HEK293 (cell line): ENCODE results near the gene VLDLR.

Experiments used
- CTCF ChIA-PET: fragments of 350-600 bp; formaldehyde crosslinking; extraction: SDS; loops from one replicate; lab custom pipeline; 2021; ENCODE audit warnings: antibody characterized with exemption; lab: Yijun Ruan, JAX
- POLR2A ChIA-PET: fragments of 300-600 bp; formaldehyde crosslinking; extraction: SDS; loops from one replicate; lab custom pipeline; 2020; ENCODE audit warnings: antibody characterized with exemption, inconsistent platforms; lab: Yijun Ruan, JAX
- H3K27ac ChIP-seq: fragments of 200-500 bp; sonication (Bioruptor generic); 2 replicates; pipeline ENCODE4 v1.5.1; 2014; ENCODE audit warnings: low read depth, low read length, control low read depth, inconsistent platforms; ENCODE audit errors: extremely low read depth
- H3K36me3 ChIP-seq, 2 experiments: fragments of 200-500 bp in 1 of 2; sonication (Bioruptor generic) in 1 of 2; 1 replicate in 1 of 2; 2 replicates in 1 of 2; pipeline ENCODE4 v1.5.1; 2014 to 2017; ENCODE audit warnings: inconsistent platforms in 2 of 2, low read length in 2 of 2; ENCODE audit not compliant: control insufficient read depth in 2 of 2, insufficient read depth in 1 of 2
- H3K4me1 ChIP-seq: fragments of 200-500 bp; sonication (Bioruptor generic); 2 replicates; pipeline ENCODE4 v1.5.1; 2014; ENCODE audit warnings: mild to moderate bottlenecking, low read length, inconsistent platforms; ENCODE audit not compliant: control insufficient read depth, insufficient read depth
- H3K4me3 ChIP-seq: 2 replicates; pipeline ENCODE4 v1.5.1; 2011; ENCODE audit warnings: low read depth, mild to moderate bottlenecking, control low read depth, low read length, moderate library complexity
- H3K9me3 ChIP-seq: fragments of 200-500 bp; sonication (Bioruptor generic); 2 replicates; pipeline ENCODE4 v1.5.1; 2014; ENCODE audit warnings: low read depth, low read length, inconsistent platforms; ENCODE audit not compliant: control insufficient read depth, insufficient read depth
- HOXA7 ChIP-seq: sonication (generic); formaldehyde crosslinking; IDR thresholded peaks from 2 replicates; pipeline ENCODE4 v1.8.1; 2022; ENCODE audit warnings: missing genetic modification reagents, borderline replicate concordance
- SCRT1 ChIP-seq: fragments of 450-650 bp; formaldehyde crosslinking; IDR thresholded peaks from 2 replicates; pipeline ENCODE4 v1.5.1; 2016; ENCODE audit warnings: missing biosample characterization, missing genetic modification characterization, borderline replicate concordance
- YY1 ChIP-seq: fragments of 450-650 bp; formaldehyde crosslinking; IDR thresholded peaks from 2 replicates; pipeline ENCODE4 v1.5.1; 2018; ENCODE audit warnings: missing biosample characterization, missing genetic modification characterization
- ZBTB21 ChIP-seq: fragments of 450-650 bp; formaldehyde crosslinking; IDR thresholded peaks from 2 replicates; pipeline ENCODE4 v1.5.1; 2017; ENCODE audit warnings: missing biosample characterization, missing genetic modification characterization
- ZNF175 ChIP-seq: fragments of 450-650 bp; formaldehyde crosslinking; IDR thresholded peaks from 2 replicates; pipeline ENCODE4 v1.5.1; 2016; ENCODE audit warnings: missing biosample characterization, missing genetic modification characterization
- ZNF48 ChIP-seq: fragments of 450-650 bp; formaldehyde crosslinking; IDR thresholded peaks from 2 replicates; pipeline ENCODE4 v1.5.1; 2016; ENCODE audit warnings: missing biosample characterization, missing genetic modification characterization
- ZNF501 ChIP-seq: fragments of 450-650 bp; formaldehyde crosslinking; IDR thresholded peaks from 2 replicates; pipeline ENCODE4 v1.5.1; 2016; ENCODE audit warnings: missing biosample characterization, missing genetic modification characterization
- ZNF529 ChIP-seq: fragments of 450-650 bp; formaldehyde crosslinking; IDR thresholded peaks from 2 replicates; pipeline ENCODE4 v1.5.1; 2017; ENCODE audit warnings: missing genetic modification characterization, missing biosample characterization; ENCODE audit not compliant: insufficient replicate concordance
- ZNF558 ChIP-seq: fragments of 450-650 bp; formaldehyde crosslinking; IDR thresholded peaks from 2 replicates; pipeline ENCODE4 v1.5.1; 2016; ENCODE audit warnings: missing biosample characterization, missing genetic modification characterization
- ZNF610 ChIP-seq: fragments of 450-650 bp; formaldehyde crosslinking; IDR thresholded peaks from 2 replicates; pipeline ENCODE4 v1.5.1; 2016; ENCODE audit warnings: missing biosample characterization, missing genetic modification characterization, borderline replicate concordance
- ZNF654 ChIP-seq: fragments of 450-650 bp; formaldehyde crosslinking; IDR thresholded peaks from 2 replicates; pipeline ENCODE4 v1.5.1; 2016; ENCODE audit warnings: low read depth, missing biosample characterization, missing genetic modification characterization
- ZNF785 ChIP-seq: fragments of 450-650 bp; formaldehyde crosslinking; IDR thresholded peaks from 2 replicates; pipeline ENCODE4 v1.5.1; 2016; ENCODE audit warnings: missing biosample characterization, missing genetic modification characterization
- ZSCAN16 ChIP-seq: fragments of 450-650 bp; formaldehyde crosslinking; IDR thresholded peaks from 2 replicates; pipeline ENCODE4 v1.5.1; 2016; ENCODE audit warnings: missing biosample characterization, missing genetic modification characterization
- TF ChIP-seq, protein P1 (sequence below): fragments of 450-650 bp; formaldehyde crosslinking; IDR thresholded peaks from 2 replicates; pipeline ENCODE4 v1.5.1; 2016; ENCODE audit warnings: missing biosample characterization, missing genetic modification characterization
- TF ChIP-seq, protein P2 (sequence below): fragments of 450-650 bp; formaldehyde crosslinking; IDR thresholded peaks from 2 replicates; pipeline ENCODE4 v1.5.1; 2016; ENCODE audit warnings: missing biosample characterization, missing genetic modification characterization
- TF ChIP-seq, protein P3 (sequence below): fragments of 450-650 bp; formaldehyde crosslinking; IDR thresholded peaks from 2 replicates; pipeline ENCODE4 v1.5.1; 2016; ENCODE audit warnings: missing biosample characterization, missing genetic modification characterization

Gene VLDLR

DNA sequence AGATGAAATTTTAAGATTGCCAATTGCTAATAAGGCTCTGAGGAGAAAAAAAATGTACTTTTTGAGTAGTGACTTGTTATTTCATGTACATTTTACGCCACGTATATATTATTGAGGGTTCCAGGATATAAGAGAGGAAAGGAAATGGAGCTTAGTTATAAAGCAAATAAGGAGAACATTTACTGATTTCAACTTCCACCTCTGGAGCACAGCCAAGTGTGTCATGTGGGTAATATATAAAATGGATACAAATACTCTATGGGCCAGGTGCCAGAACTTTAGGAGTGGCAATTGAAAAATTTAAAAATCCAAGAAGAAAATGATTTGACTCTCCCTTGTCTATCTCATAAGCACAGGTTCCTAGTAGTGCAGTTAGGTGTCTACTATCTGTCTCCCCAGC, 45.0 kb upstream of the VLDLR start:
- POLR2A ChIA-PET: no interaction called here
- H3K4me3 ChIP-seq: no peak overlapping the region
- H3K27ac ChIP-seq: no peak overlapping the region
- H3K36me3 ChIP-seq: no peaks in the 10 kb centered on the region
- no peak for TF ChIP-seq ZNF785
- TF ChIP-seq ZNF529: no peak
- TF ChIP-seq ZNF610 (tag by site-specific recombination): no peak
- no peak for TF ChIP-seq YY1 (tag by site-specific recombination)
- no peak for TF ChIP-seq ZNF654 (tag by site-specific recombination)
- TF ChIP-seq, all 188 proteins: peak for 0
- peaks cover 12% of the 10 kb centered on the region for H3K4me1 ChIP-seq
- CTCF ChIA-PET: interaction anchor here (0.6 kb wide), 1 partner anchor 384 kb away, joined by 4 read pairs; no protein-coding TSS in a partner anchor
- H3K9me3 ChIP-seq: no peaks in the 10 kb centered on the region

DNA sequence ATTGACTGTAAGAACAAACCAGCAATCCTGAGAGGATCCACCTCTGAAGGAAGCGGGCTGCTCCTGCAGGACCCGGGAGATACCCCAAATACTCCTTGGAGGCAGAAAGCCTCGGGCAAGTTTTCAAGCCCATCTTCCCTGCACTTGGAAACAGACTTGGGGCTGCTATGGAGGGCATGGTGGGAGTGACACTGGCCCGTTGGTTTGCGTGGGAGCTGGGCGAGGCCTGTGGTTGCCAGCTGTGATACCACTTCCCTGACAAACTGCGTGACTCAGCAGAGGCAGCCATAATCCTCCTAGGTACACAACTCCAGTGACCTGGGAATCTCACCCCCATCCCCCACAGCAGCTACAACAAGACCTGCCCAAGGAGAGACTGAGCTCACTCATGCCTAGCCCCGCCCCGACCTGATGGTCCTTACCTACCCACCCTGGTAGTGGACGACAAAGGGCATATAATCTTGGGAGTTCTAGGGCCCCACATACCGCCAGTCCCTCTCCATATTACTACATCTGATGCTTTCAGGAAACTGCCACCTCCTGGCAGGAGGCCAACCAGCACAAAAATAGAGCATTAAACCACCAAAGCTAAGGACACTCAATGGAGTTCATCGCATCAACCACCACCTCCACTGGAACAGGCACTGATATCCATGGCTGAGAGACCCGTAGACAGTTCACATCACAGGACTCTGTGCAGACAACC, 38.1 kb upstream of the VLDLR start:
- TF ChIP-seq ZNF175 (tag by site-specific recombination) (no peak), ZNF48 (tag by site-specific recombination) (no peak), SCRT1 (tag by site-specific recombination) (no peak), ZNF501 (tag by site-specific recombination) (no peak), ZNF558 (tag by site-specific recombination) (no peak), HOXA7 (CRISPR knock-in tag) (no peak), ZSCAN16 (tag by site-specific recombination) (no peak), ZBTB21 (tag by site-specific recombination) (no peak)
- TF ChIP-seq, protein P1, sequence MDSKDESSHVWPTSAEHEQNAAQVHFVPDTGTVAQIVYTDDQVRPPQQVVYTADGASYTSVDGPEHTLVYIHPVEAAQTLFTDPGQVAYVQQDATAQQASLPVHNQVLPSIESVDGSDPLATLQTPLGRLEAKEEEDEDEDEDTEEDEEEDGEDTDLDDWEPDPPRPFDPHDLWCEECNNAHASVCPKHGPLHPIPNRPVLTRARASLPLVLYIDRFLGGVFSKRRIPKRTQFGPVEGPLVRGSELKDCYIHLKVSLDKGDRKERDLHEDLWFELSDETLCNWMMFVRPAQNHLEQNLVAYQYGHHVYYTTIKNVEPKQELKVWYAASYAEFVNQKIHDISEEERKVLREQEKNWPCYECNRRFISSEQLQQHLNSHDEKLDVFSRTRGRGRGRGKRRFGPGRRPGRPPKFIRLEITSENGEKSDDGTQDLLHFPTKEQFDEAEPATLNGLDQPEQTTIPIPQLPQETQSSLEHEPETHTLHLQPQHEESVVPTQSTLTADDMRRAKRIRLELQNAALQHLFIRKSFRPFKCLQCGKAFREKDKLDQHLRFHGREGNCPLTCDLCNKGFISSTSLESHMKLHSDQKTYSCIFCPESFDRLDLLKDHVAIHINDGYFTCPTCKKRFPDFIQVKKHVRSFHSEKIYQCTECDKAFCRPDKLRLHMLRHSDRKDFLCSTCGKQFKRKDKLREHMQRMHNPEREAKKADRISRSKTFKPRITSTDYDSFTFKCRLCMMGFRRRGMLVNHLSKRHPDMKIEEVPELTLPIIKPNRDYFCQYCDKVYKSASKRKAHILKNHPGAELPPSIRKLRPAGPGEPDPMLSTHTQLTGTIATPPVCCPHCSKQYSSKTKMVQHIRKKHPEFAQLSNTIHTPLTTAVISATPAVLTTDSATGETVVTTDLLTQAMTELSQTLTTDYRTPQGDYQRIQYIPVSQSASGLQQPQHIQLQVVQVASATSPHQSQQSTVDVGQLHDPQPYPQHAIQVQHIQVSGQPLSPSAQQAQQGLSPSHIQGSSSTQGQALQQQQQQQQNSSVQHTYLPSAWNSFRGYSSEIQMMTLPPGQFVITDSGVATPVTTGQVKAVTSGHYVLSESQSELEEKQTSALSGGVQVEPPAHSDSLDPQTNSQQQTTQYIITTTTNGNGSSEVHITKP (tag by site-specific recombination): no peak
- TF ChIP-seq, protein P2, sequence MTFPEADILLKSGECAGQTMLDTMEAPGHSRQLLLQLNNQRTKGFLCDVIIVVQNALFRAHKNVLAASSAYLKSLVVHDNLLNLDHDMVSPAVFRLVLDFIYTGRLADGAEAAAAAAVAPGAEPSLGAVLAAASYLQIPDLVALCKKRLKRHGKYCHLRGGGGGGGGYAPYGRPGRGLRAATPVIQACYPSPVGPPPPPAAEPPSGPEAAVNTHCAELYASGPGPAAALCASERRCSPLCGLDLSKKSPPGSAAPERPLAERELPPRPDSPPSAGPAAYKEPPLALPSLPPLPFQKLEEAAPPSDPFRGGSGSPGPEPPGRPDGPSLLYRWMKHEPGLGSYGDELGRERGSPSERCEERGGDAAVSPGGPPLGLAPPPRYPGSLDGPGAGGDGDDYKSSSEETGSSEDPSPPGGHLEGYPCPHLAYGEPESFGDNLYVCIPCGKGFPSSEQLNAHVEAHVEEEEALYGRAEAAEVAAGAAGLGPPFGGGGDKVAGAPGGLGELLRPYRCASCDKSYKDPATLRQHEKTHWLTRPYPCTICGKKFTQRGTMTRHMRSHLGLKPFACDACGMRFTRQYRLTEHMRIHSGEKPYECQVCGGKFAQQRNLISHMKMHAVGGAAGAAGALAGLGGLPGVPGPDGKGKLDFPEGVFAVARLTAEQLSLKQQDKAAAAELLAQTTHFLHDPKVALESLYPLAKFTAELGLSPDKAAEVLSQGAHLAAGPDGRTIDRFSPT (tag by site-specific recombination): no peak
- TF ChIP-seq, protein P3, sequence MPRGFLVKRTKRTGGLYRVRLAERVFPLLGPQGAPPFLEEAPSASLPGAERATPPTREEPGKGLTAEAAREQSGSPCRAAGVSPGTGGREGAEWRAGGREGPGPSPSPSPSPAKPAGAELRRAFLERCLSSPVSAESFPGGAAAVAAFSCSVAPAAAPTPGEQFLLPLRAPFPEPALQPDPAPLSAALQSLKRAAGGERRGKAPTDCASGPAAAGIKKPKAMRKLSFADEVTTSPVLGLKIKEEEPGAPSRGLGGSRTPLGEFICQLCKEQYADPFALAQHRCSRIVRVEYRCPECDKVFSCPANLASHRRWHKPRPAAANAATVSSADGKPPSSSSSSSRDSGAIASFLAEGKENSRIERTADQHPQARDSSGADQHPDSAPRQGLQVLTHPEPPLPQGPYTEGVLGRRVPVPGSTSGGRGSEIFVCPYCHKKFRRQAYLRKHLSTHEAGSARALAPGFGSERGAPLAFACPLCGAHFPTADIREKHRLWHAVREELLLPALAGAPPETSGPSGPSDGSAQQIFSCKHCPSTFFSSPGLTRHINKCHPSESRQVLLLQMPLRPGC: no peak
- TF ChIP-seq, all 188 proteins: peak for 0
- no peaks in the 10 kb centered on the region for H3K9me3 ChIP-seq
- no peak overlapping the region for H3K4me3 ChIP-seq
- ChIA-PET POLR2A (no interaction called here), CTCF (interaction anchor here (1.3 kb wide), 1 partner anchor 16 kb away, joined by 4 read pairs; no protein-coding TSS in a partner anchor)
- H3K36me3 ChIP-seq: no peaks in the 10 kb centered on the region
- no peaks in the 10 kb centered on the region for H3K4me1 ChIP-seq
- H3K27ac ChIP-seq: no peak overlapping the region
